GM12874 (cell line): Measurements from ENCODE around the gene ULK1.

Source experiments
- TF ChIP-seq, protein P1 (sequence below): IDR thresholded peaks from 2 replicates; pipeline ENCODE4 v1.5.1; 2011; ENCODE audit warnings: low read depth, mild to moderate bottlenecking, control low read depth, low read length, moderate library complexity; ENCODE audit not compliant: insufficient read depth

Gene ULK1

DNA sequence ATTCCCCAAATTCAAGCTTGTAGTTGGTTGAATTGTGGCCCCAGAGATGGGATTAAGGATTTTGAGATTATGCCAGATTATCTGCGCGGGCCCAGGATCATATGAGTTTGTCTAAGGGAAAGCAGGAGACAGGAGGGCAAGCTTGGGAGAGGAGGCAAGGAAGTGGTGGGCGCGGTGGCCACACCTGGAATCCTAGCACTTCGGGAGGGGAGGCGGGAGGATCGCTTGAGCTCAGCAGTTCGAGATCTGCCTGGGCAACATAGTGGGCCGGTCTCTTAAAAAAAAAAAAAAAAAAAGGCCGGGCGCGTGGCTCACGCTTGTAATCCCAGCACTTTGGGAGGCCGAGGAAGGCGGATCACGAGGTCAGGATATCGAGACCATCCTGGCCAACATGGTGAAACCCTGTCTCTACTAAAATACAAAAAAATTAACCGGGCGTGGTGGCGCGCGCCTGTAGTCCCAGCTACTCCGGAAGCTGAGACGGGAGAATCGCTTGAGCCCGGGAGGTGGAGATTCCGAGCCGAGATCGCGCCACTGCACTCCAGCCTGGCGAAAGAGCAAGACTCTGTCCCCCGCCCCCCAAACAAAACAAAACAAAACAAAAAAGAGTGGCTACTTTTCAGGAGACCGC lies 33.8 kb downstream of the ULK1 start:
- TF ChIP-seq, protein P1, sequence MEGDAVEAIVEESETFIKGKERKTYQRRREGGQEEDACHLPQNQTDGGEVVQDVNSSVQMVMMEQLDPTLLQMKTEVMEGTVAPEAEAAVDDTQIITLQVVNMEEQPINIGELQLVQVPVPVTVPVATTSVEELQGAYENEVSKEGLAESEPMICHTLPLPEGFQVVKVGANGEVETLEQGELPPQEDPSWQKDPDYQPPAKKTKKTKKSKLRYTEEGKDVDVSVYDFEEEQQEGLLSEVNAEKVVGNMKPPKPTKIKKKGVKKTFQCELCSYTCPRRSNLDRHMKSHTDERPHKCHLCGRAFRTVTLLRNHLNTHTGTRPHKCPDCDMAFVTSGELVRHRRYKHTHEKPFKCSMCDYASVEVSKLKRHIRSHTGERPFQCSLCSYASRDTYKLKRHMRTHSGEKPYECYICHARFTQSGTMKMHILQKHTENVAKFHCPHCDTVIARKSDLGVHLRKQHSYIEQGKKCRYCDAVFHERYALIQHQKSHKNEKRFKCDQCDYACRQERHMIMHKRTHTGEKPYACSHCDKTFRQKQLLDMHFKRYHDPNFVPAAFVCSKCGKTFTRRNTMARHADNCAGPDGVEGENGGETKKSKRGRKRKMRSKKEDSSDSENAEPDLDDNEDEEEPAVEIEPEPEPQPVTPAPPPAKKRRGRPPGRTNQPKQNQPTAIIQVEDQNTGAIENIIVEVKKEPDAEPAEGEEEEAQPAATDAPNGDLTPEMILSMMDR, result no peak

DNA sequence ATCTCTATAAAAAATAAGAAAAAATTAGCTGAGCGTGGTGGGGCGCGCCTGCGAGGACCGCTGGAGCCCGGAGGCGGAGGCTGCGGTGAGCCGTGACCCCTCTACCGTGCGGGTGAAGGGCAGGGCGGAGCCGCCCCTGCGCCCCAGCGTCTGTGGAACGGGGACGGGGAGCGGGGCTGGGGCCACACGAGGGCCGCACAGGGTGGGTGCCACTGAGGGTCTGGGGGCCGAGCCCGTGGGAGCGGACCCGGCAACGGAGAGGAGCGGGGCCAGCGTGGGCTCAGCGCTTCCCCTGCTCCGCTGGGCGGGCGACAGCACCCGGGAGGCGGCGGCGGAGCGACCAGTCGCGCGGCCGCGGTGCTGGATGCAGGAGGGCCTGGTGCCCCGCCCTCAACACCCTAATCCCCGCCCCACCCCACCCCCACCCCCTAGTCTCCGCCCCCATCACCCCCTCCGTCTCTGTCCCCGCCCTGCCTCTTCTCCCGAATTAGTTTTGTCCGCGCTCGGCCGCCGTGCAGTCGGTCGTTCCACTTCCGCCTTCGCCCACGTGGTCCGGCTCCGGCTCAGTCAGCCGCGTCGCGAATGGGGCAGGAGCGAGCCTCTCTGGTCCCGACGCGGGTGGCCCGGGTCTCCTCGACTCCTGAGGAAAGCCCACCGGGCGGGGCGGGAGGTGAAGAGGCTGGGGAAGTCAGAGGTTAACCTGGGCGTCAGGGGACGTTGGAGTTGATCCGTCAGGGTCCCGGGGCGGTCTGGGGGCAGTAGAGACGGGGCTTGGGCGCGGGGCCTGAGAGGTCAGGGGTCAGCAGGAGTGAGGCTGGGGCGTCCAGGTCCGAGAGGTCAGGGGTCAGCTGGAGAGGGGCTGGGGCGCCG lies 34.5 kb downstream of the ULK1 start, which contains the start of gene PUS1:
Gene PUS1, plus strand, starts transcription at position 566 of the 870 bp plus-strand sequence. CDS start 447 bp downstream, outside the sequence.
- TF ChIP-seq, protein P1, result no peak

DNA sequence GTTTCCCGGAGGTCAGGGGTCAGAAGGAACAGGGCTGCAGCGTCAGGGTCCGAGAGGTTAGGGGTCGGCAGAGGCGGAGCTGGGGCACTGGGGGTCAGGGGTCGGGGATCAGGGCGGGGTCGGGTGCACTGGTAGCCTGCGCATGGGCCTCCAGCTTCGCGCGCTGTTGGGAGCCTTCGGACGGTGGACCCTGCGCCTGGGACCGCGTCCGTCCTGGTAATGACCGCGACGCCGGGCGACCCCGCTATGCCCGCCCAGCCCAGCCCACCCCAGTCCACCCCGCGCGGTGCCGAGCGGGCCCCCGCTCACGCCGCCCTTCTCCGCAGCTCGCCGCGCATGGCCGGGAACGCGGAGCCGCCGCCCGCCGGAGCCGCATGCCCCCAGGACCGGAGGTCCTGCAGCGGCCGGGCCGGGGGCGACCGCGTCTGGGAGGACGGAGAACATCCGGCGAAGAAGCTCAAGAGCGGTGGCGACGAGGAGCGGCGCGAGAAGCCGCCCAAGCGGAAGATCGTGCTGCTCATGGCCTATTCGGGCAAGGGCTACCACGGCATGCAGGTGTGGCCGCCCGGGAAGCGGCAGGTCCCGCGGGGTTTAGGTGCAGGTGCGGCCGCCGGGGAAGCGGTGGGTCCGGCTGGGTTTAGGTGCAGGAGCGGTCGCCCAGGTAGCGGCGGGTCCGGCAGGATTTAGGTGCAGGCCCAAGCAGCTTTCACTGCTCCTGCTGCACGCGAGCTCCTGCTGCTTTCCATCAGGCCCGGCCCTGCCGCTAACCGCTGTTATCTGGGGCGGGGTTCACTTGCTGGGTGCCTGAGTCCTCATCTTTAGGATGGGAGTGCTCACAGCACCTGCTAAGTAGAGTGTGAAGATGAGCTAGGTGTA lies 35.4 kb downstream of the ULK1 start:
- TF ChIP-seq, protein P1, result no peak

DNA sequence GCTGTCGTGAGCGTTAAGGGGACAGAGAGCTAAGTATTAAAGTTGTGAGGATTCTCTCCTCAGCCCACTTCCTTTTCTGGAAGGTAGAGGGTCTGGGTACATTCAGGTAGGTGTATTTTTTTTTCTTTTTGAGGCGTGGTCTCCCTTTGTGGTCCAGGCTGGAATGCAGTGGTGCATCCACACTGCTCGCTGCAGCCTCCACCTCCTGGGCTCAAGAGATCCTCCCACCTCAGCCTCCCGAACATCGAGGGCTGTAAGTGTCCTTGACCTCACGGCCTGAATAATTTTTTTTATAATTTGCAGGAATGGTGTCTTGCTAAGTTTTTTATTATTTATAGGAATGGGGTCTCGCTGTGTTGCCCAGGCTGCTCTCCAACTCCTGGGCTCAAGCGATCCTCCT lies 36.1 kb downstream of the ULK1 start:
- TF ChIP-seq, protein P1, result no peak

DNA sequence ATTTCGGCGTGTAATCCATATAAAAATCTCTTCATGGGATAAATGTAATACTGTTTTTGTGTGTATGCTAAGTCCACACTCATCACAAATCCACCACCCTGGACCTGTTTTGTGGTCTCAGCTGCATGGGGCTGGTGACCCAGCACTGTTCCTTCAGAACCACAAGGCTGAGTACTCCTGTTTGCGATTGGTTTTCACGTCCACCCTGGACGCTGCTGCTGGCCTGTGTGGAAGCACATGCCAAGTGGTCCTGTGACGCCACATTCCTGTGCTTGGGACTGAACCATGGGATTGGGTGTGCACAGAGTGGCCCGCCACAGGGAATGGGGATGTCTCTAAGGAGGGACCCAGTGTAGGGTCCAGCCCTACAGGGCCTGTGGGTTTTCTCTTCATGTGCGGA lies 39.0 kb downstream of the ULK1 start:
- TF ChIP-seq, protein P1, result no peak

DNA sequence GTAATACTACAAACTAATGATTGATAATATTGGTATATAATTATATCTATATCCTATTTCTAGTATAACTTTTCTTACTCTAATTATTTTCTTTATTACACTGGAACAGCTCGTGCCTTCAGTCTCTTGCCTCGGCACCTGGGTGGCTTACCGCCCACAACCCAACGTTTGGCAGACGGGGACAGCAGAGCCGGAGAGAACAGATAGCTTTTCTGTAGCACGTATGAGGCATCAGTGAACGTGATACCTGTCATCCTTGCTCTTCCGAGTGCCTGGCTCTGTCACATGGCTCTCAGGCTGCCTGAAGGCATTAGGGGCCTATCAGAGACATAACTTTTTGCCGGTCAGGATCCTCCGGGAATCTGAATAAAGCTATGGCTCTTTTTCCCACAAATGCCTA lies 40.1 kb downstream of the ULK1 start:
- TF ChIP-seq, protein P1, result no peak

DNA sequence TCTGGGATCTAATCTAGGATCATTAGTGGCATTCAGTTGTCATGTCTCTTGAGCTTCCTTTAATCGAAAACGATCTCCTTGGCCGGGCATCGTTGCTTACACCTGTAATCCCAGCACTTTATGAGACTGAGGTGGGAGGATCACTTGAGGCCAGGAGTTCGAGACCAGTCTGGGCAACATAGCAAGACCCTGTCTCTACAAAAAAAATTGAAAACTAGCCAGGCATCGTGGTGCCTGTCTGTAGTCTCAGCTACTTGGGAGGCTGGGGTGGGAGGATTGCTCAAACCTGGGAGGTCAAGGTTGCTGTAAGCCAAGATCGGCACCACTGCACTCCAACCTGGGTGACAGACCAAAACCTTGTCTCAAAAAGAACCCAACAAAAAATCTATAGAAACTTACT lies 43.7 kb downstream of the ULK1 start:
- TF ChIP-seq, protein P1, result no peak
